Immature natural killer cell (primary cell): Measurements from ENCODE around the gene CDNF. TPM values are rescaled to one million over a fixed set of nuclear protein-coding genes. Genes with fewer than 3 reads are reported as not detected.

Experiments used
- DNase-seq, 3 donors: peaks; one replicate each; pipeline ENCODE4 v3.0.0; 2022; ENCODE audit warnings: mixed read lengths in 1 of 3
- H3K27ac Mint-ChIP-seq, 6 donors: one replicate each; pipeline ENCODE4 v1.8.0; 2020; ENCODE audit warnings: mixed read lengths in 6 of 6, mild to moderate bottlenecking in 5 of 6, inconsistent platforms in 4 of 6, moderate library complexity in 3 of 6
- H3K27me3 Mint-ChIP-seq, 3 donors: one replicate each; pipeline ENCODE4 v1.8.0; 2020 to 2021; ENCODE audit warnings: low read depth in 3 of 3, mild to moderate bottlenecking in 3 of 3, mixed read lengths in 3 of 3, moderate library complexity in 3 of 3, inconsistent platforms in 1 of 3
- H3K36me3 Mint-ChIP-seq, 3 donors: one replicate each; pipeline ENCODE4 v1.8.0; 2020; ENCODE audit warnings: mixed read lengths in 3 of 3, inconsistent platforms in 2 of 3, mild to moderate bottlenecking in 2 of 3
- H3K4me1 Mint-ChIP-seq, 2 donors: one replicate each; pipeline ENCODE4 v1.8.0; 2020; ENCODE audit warnings: inconsistent platforms in 2 of 2, mild to moderate bottlenecking in 2 of 2, mixed read lengths in 2 of 2, moderate library complexity in 1 of 2
- H3K4me3 Mint-ChIP-seq, 5 donors: one replicate each; pipeline ENCODE4 v1.8.0; 2020; ENCODE audit warnings: mild to moderate bottlenecking in 5 of 5, mixed read lengths in 5 of 5, inconsistent platforms in 3 of 5, moderate library complexity in 3 of 5
- H3K9me3 Mint-ChIP-seq, 6 donors: one replicate each; pipeline ENCODE4 v1.8.0; 2020; ENCODE audit warnings: mild to moderate bottlenecking in 6 of 6, mixed read lengths in 6 of 6, inconsistent platforms in 4 of 6, moderate library complexity in 3 of 6
- polyA plus RNA-seq, 3 donors: library from polyadenylated mRNA; unstranded; fragments of 300-500 nt; fragmentation: Illumina TruSeq; gene quantifications; one replicate each; pipeline ENCODE4 v1.2.3, GENCODE V29; 2021

The CDNF gene
- polyA plus RNA-seq, 3 donors from 2014 or later = 0.58 to 1.3 TPM; not detected in 1

DNA sequence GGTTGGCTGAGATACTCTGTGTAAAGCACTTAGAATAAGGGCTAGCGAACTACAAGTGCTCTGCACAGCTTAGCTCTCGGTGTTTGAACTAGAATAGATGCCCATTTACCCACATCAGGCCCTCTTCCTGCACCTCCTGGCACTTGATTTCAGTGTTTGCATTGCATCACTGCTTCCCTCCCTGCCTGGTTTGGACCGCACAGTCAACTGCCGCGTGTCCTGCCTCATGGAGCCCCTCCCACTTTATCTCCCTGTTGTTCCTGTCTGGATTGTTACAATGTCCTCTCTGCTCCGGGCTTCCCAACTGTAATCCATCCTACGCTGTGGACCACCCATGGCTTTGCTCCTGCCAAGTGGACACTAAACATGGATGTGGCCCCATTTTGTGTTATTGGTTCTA lies 65.4 kb downstream of the CDNF start:
- Mint-ChIP-seq H3K9me3 (no peaks in the 10 kb centered on the region), H3K4me3 (no peak overlapping the region), H3K27me3 (peaks cover 0 to 3% (median 1%) of the 10 kb centered on the region in 3 donors), H3K4me1 (no peaks in the 10 kb centered on the region), H3K36me3 (no peaks in the 10 kb centered on the region), H3K27ac (no peak overlapping the region)
- no peak for DNase-seq

DNA sequence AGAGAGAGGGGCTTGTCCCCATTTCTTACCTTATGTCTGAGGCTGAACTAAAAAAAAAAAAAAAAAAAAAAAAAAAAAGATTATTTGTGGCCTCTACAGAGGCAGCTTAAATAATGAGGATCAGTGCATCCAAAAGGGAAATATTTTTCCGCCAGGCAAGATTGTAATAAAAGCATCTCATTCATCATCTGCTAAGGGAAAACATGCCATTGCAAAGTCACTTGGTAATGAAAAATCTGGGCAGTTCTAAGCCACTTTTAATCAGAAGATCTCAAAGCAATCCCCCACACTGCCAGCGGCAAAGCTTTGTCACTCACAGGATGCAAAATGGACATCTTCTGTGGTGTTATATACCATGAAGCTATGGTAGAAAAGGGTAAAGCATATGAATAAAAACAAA lies 66.9 kb downstream of the CDNF start:
- peaks cover 0 to 3% (median 1%) of the 10 kb centered on the region in 3 donors for H3K27me3 Mint-ChIP-seq
- no peaks in the 10 kb centered on the region for H3K36me3 Mint-ChIP-seq
- no peak overlapping the region for H3K4me3 Mint-ChIP-seq

More for the DNA sequence above, 66.9 kb downstream of the CDNF start:
- Mint-ChIP-seq H3K4me1 (no peaks in the 10 kb centered on the region), H3K27ac (no peak overlapping the region), H3K9me3 (no peaks in the 10 kb centered on the region)
- no peak for DNase-seq

Other genes starting within 250 kb of the CDNF start
- 100 to 1,000 TPM; 240 to 338 (median 268) TPM for gene FAM107B, start 63.1 kb downstream of the CDNF start, polyA plus RNA-seq
- 10 to 100 TPM; 17.0 to 22.0 (median 19.0) TPM for gene HSPA14, start 269 bp upstream of the CDNF start, polyA plus RNA-seq
- 10 to 100 TPM; 10.1 to 21.3 (median 13.6) TPM for gene MSANTD7, start 269 bp upstream of the CDNF start, polyA plus RNA-seq
- gene SUV39H2, start 40.8 kb upstream of the CDNF start, polyA plus RNA-seq = 1 to 10 TPM in 2 of 3 donors, not detected in 1; 2.6 to 5.0 TPM
- gene DCLRE1C, start 116.1 kb upstream of the CDNF start, polyA plus RNA-seq = 10 to 100 TPM in 2 of 3 donors, 1 to 10 TPM in 1; 9.3 to 33.8 (median 13.9) TPM
- 1 to 10 TPM in 2 of 3 donors, not detected in 1; 1.1 to 1.5 TPM for gene MEIG1, start 121.4 kb upstream of the CDNF start, polyA plus RNA-seq
- gene OLAH, start 205.9 kb upstream of the CDNF start, polyA plus RNA-seq = not detected